OCI-LY1 (cell line): Measurements from ENCODE around the gene EML1.

Source experiments
- EZH2 ChIP-seq: fragments of 200-600 bp; sonication (generic), shearing (Covaris generic); IDR thresholded peaks from 2 replicates; pipeline ENCODE4 v1.8.0; 2017; ENCODE audit warnings: borderline replicate concordance, mixed run types, mild to moderate bottlenecking, antibody characterized with exemption, low read length, moderate library complexity, mixed read lengths
- TF ChIP-seq, protein P1 (sequence below): fragments of 200-600 bp; sonication (generic), shearing (Covaris generic); IDR thresholded peaks from 2 replicates; pipeline ENCODE4 v1.5.1; 2017; ENCODE audit warnings: mild to moderate bottlenecking, antibody characterized with exemption, low read length, moderate library complexity, mixed read lengths

DNA sequence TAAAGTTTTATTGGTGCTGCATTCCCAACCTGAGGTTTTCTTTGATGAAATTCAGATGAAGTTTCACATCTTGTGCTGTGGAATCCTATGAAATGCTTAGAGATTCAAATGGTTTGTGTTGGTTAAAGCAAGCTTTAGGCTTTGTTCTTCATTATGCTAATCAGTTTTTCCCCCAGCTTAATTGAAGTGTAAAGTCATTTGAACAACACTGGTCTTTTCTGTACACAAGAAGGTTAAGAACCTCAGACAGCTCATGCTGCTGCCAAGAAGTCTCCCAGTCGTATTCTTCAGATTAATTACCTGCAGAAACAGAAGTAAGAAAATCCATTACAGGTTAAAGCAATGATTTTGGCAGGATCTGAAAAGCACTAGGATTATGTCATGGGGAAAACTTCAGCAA, 48.9 kb downstream of the EML1 start:
- TF ChIP-seq, protein P1, sequence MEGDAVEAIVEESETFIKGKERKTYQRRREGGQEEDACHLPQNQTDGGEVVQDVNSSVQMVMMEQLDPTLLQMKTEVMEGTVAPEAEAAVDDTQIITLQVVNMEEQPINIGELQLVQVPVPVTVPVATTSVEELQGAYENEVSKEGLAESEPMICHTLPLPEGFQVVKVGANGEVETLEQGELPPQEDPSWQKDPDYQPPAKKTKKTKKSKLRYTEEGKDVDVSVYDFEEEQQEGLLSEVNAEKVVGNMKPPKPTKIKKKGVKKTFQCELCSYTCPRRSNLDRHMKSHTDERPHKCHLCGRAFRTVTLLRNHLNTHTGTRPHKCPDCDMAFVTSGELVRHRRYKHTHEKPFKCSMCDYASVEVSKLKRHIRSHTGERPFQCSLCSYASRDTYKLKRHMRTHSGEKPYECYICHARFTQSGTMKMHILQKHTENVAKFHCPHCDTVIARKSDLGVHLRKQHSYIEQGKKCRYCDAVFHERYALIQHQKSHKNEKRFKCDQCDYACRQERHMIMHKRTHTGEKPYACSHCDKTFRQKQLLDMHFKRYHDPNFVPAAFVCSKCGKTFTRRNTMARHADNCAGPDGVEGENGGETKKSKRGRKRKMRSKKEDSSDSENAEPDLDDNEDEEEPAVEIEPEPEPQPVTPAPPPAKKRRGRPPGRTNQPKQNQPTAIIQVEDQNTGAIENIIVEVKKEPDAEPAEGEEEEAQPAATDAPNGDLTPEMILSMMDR, result no peak
- no peak for TF ChIP-seq EZH2
